ENCODE data around the gene NR1I3. TPM values are rescaled to one million over a fixed set of nuclear protein-coding genes. Genes with fewer than 3 reads are reported as not detected.

The NR1I3 gene
- total and polyA plus RNA-seq, 2 of the 13 experiments (the other 11 are each of a cell fraction or from before 2014, with no cell fraction given): 0.62 to 0.95 TPM

GRCh38 chr1:161209790-161210409 is 28.1 kb downstream of the NR1I3 start (continued):
- TF ChIP-seq, protein P1, sequence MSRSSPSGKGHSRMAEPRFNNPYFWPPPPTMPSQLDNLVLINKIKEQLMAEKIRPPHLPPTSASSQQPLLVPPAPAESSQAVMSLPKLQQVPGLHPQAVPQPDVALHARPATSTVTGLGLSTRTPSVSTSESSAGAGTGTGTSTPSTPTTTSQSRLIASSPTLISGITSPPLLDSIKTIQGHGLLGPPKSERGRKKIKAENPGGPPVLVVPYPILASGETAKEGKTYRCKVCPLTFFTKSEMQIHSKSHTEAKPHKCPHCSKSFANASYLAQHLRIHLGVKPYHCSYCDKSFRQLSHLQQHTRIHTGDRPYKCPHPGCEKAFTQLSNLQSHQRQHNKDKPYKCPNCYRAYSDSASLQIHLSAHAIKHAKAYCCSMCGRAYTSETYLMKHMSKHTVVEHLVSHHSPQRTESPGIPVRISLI (CRISPR knock-in tag; IDR thresholded peaks at IDR 0.05; ENCODE audit: borderline replicate concordance): peak; percentile 37; the same call in 1 of the 2 replicates
- no peak for TF ChIP-seq FOXO4 (CRISPR knock-in tag; conservative IDR thresholded peaks at IDR 0.05)
- TF ChIP-seq CTCF (CRISPR knock-in tag; IDR thresholded peaks at IDR 0.05): peak; percentile 97
- TF ChIP-seq KLF16 (CRISPR knock-in tag; IDR thresholded peaks at IDR 0.05): peak in 1 of 2 experiments; percentile 50; a peak in 1 of 4 replicates
- peak; percentile 86; the same call in 1 of the 2 replicates for TF ChIP-seq KDM3A (CRISPR knock-in tag; IDR thresholded peaks at IDR 0.05; ENCODE audit: low read depth)
- peak; percentile 61 for TF ChIP-seq MAZ (IDR thresholded peaks at IDR 0.05; ENCODE audit: borderline replicate concordance, low read depth, low read length)
- no peak; the same call in 1 of the 2 replicates for TF ChIP-seq MAZ (CRISPR knock-in tag; IDR thresholded peaks at IDR 0.05; ENCODE audit: low read depth)
- peak; percentile 62; the same call in 1 of the 2 replicates for TF ChIP-seq ZNF501 (CRISPR knock-in tag; IDR thresholded peaks at IDR 0.05)
- TF ChIP-seq ZNF282 (IDR thresholded peaks at IDR 0.05; ENCODE audit: partially characterized antibody): no peak
- no peak for TF ChIP-seq SMARCC2 (IDR thresholded peaks at IDR 0.05)
- peak; percentile 28 for TF ChIP-seq CCAR2 (optimal IDR thresholded peaks at IDR 0.05; ENCODE audit: low read depth, low read length)
- TF ChIP-seq CCDC6 (CRISPR knock-in tag; IDR thresholded peaks at IDR 0.05): peak; percentile 54; the same call in 1 of the 2 replicates
- TF ChIP-seq ERF (CRISPR knock-in tag; IDR thresholded peaks at IDR 0.05): peak; percentile 69
- peak; percentile 71 for TF ChIP-seq PATZ1 (CRISPR knock-in tag; IDR thresholded peaks at IDR 0.05)
- TF ChIP-seq FOXA3 (CRISPR knock-in tag; IDR thresholded peaks at IDR 0.05): peak; percentile 31; the same call in 1 of the 2 replicates
- TF ChIP-seq THRA (CRISPR knock-in tag; IDR thresholded peaks at IDR 0.05; ENCODE audit: borderline replicate concordance): peak; percentile 52; the same call in 1 of the 2 replicates
- peak; percentile 74; the same call in 1 of the 2 replicates for TF ChIP-seq REPIN1 (CRISPR knock-in tag; IDR thresholded peaks at IDR 0.05; ENCODE audit: borderline replicate concordance, low read depth)
- no peak for TF ChIP-seq ZZZ3 (CRISPR knock-in tag; IDR thresholded peaks at IDR 0.05; ENCODE audit: borderline replicate concordance)
- TF ChIP-seq KLF11 (CRISPR knock-in tag; IDR thresholded peaks at IDR 0.05): 0 out of 2 replicates have a peak, but pooled peaks have one; percentile 21
- 0 out of 2 replicates have a peak, but pooled peaks have one; percentile 37 for TF ChIP-seq IRF2 (CRISPR knock-in tag; IDR thresholded peaks at IDR 0.05)
